Cardiac muscle cell (in vitro differentiated cells and primary cell): ENCODE measurements around the gene CCSER1. TPM values are rescaled to one million over a fixed set of nuclear protein-coding genes. Genes with fewer than 3 reads are reported as not detected.
"Not testable (repeated sequence)": the region's sequence is repeated elsewhere in the genome, so short reads cannot be mapped to it uniquely, and the experiment has no call there.

Source experiments
- DNase-seq, 2 donors: peaks; one replicate each; pipeline versions ENCODE4 v3.0.0 to v3.0.0-alpha.2; 2010 to 2017; ENCODE audit warnings: low read depth in 1 of 2, low spot score in 1 of 2
- H3K27ac ChIP-seq: fragments of 200-600 bp; sonication (generic); 2 replicates; pipeline ENCODE4 v1.5.1; 2016
- H3K27me3 ChIP-seq: fragments of 200-600 bp; sonication (generic); 2 replicates; pipeline ENCODE4 v1.6.0; 2016; ENCODE audit warnings: control low read depth
- H3K36me3 ChIP-seq: fragments of 200-600 bp; sonication (generic); 2 replicates; pipeline ENCODE4 v1.5.1; 2016; ENCODE audit warnings: control low read depth
- H3K4me1 ChIP-seq: fragments of 200-600 bp; sonication (generic); 2 replicates; pipeline ENCODE4 v1.8.1; 2017; ENCODE audit warnings: low read depth, mild to moderate bottlenecking, mixed run types
- H3K4me3 ChIP-seq: fragments of 200-600 bp; sonication (generic); 2 replicates; pipeline ENCODE4 v1.5.1; 2016; ENCODE audit warnings: mild to moderate bottlenecking
- H3K9me3 ChIP-seq: fragments of 200-600 bp; sonication (generic); 2 replicates; pipeline ENCODE4 v1.5.1; 2017; ENCODE audit warnings: low read depth, mild to moderate bottlenecking, control low read depth
- polyA plus RNA-seq: library from polyadenylated mRNA; unstranded; fragments of >200 nt; fragmentation: Nextera tagmentation; extraction: Ambion mirVana; gene quantifications from 2 replicates; pipeline ENCODE4 v1.2.1, GENCODE V29; 2016
- total RNA-seq: library from RNA; depleted of rRNA; stranded (reverse); fragments of >200 nt; gene quantifications from 2 replicates; pipeline ENCODE4 v1.2.3, GENCODE V29; 2016
- TF ChIP-seq, protein P1 (sequence below): IDR thresholded peaks from 2 replicates; pipeline ENCODE4 v1.5.1; 2012; ENCODE audit warnings: low read depth, mild to moderate bottlenecking, low read length

The CCSER1 gene
- total and polyA plus RNA-seq, 2 experiments from 2014 or later: 0.77 to 3.6 TPM

- Histone ChIP-seq H3K4me3 (no peak overlapping the region), H3K36me3 (no peaks in the 10 kb centered on the region), H3K4me1 (no peaks in the 10 kb centered on the region), H3K27me3 (no peaks in the 10 kb centered on the region), H3K27ac (no peak overlapping the region), H3K9me3 (no peaks in the 10 kb centered on the region)
- TF ChIP-seq, protein P1, sequence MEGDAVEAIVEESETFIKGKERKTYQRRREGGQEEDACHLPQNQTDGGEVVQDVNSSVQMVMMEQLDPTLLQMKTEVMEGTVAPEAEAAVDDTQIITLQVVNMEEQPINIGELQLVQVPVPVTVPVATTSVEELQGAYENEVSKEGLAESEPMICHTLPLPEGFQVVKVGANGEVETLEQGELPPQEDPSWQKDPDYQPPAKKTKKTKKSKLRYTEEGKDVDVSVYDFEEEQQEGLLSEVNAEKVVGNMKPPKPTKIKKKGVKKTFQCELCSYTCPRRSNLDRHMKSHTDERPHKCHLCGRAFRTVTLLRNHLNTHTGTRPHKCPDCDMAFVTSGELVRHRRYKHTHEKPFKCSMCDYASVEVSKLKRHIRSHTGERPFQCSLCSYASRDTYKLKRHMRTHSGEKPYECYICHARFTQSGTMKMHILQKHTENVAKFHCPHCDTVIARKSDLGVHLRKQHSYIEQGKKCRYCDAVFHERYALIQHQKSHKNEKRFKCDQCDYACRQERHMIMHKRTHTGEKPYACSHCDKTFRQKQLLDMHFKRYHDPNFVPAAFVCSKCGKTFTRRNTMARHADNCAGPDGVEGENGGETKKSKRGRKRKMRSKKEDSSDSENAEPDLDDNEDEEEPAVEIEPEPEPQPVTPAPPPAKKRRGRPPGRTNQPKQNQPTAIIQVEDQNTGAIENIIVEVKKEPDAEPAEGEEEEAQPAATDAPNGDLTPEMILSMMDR: no peak
- DNase-seq: no peak
Measured at GRCh38 chr4:90299373-90299772, 172.2 kb downstream of the CCSER1 start.

- no peaks in the 10 kb centered on the region for H3K4me1 ChIP-seq
- H3K27me3 ChIP-seq: no peaks in the 10 kb centered on the region
- H3K4me3 ChIP-seq: no peak overlapping the region
- no peaks in the 10 kb centered on the region for H3K9me3 ChIP-seq
- DNase-seq: no peak
- TF ChIP-seq, protein P1: no peak
- no peaks in the 10 kb centered on the region for H3K36me3 ChIP-seq
- H3K27ac ChIP-seq: no peak overlapping the region
Measured at GRCh38 chr4:90306810-90307209, 179.6 kb downstream of the CCSER1 start.

DNA sequence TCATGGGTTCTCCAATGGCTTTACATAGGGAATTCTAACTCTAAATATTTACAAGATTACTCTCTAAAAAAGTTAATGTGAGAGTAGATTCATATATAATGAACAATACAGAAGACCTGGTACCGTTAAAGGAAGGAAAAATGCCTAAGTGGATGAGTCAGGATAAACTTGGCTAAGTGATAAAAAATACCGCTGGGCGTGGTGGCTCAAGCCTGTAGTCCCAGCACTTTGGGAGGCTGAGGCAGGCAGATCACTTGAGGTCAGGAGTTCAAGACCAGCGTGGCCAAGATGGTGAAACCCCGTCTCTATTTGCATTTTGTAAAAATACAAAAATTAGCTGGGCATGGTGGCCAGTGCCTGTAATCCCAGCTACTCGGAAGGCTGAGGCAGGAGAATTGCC lies 189.9 kb downstream of the CCSER1 start:
- H3K4me1 ChIP-seq, H3K9me3 ChIP-seq, H3K27ac ChIP-seq, H3K36me3 ChIP-seq, H3K4me3 ChIP-seq, H3K27me3 ChIP-seq: not testable (repeated sequence)
- DNase-seq: peak in 1 of 2 donors; percentile 67

- TF ChIP-seq, protein P1: no peak
- Histone ChIP-seq H3K27me3 (no peaks in the 10 kb centered on the region), H3K4me3 (no peak overlapping the region), H3K9me3 (no peaks in the 10 kb centered on the region), H3K36me3 (no peaks in the 10 kb centered on the region), H3K27ac (no peak overlapping the region), H3K4me1 (no peaks in the 10 kb centered on the region)
- DNase-seq: peak in 1 of 2 donors; percentile 93
Measured at GRCh38 chr4:90317785-90318184, 190.6 kb downstream of the CCSER1 start.

DNA sequence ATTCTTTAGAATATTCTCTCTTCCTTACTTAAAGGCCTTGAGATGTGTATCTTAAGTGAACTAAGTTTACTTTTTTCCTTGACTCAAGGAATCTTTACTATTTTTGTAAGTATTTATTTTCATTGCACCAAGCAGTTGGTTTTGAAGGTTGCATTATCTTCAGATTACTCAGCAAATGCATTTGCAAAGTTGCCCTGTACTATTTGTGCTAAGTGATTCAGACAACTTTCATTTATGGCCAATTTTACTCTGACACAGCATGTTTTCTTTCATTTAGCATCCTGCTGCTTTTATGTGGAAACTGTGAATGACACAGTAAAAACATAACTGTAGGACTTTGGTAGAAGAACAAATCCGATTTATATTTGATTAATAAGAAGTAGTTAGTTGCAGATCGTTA lies 191.0 kb downstream of the CCSER1 start:
- no peak overlapping the region for H3K4me3 ChIP-seq
- no peaks in the 10 kb centered on the region for H3K27me3 ChIP-seq
- no peaks in the 10 kb centered on the region for H3K4me1 ChIP-seq
- no peaks in the 10 kb centered on the region for H3K36me3 ChIP-seq
- H3K9me3 ChIP-seq: no peaks in the 10 kb centered on the region
- DNase-seq: peak in 1 of 2 donors; percentile 79
- TF ChIP-seq, protein P1: no peak
- no peak overlapping the region for H3K27ac ChIP-seq

DNA sequence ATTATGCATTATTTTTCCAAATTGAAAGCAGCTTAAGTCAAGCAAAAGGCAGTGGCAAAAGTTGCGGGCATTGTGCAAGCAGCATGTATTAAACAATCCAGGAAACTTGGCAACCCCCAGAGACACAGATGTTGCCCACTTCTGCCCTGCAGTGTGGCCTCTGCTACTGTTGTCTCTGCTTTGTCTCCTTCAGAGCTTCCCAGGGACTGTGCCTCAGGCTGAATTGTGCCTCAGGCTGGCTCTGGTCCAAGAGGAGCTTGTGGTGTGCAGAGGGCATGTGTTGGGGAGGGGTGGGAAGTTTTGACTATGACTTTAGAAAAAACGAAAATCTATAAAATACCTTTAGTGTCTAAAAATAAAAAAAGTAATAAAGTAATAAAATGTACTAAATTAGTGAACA lies 201.4 kb downstream of the CCSER1 start:
- DNase-seq: peak; percentile 47 to 73
- no peaks in the 10 kb centered on the region for H3K36me3 ChIP-seq
- no peak overlapping the region for H3K27ac ChIP-seq
- H3K9me3 ChIP-seq: no peaks in the 10 kb centered on the region
- H3K4me3 ChIP-seq: no peak overlapping the region
- TF ChIP-seq, protein P1: no peak
- H3K27me3 ChIP-seq: no peaks in the 10 kb centered on the region
- H3K4me1 ChIP-seq: no peaks in the 10 kb centered on the region
